DOHH2 (cell line): ENCODE results near the gene FAM135A.

Source experiments
- CTCF ChIP-seq: fragments of 200-600 bp; sonication (generic); IDR thresholded peaks from one replicate; pipeline ENCODE4 v1.5.1; 2014; ENCODE audit warnings: antibody characterized with exemption, mild to moderate bottlenecking, low read depth, low read length; ENCODE audit not compliant: poor library complexity, severe bottlenecking
- EZH2phosphoT487 ChIP-seq: fragments of 200-600 bp; sonication (generic); IDR thresholded peaks from 2 replicates; pipeline ENCODE4 v1.6.1; 2017; ENCODE audit warnings: borderline replicate concordance, mild to moderate bottlenecking, antibody characterized with exemption, low read length, moderate library complexity, mixed read lengths

GRCh38 chr6:70502484-70502883 lies 89.2 kb downstream of the FAM135A start:
- TF ChIP-seq CTCF (no peak), EZH2phosphoT487 (no peak)
